HepG2 (cell line): ENCODE data around the gene KCTD13.

ENCODE experiments used
- CTCF ChIP-seq: sonication (generic); formaldehyde crosslinking; IDR thresholded peaks from 2 replicates; pipeline ENCODE4 v1.5.0; 2020; ENCODE audit warnings: mild to moderate bottlenecking, missing genetic modification reagents, moderate library complexity
- DDIT3 ChIP-seq: sonication (generic); formaldehyde crosslinking; IDR thresholded peaks from 2 replicates; pipeline ENCODE4 v1.4.0; 2020; ENCODE audit warnings: mild to moderate bottlenecking, missing genetic modification reagents
- FOXA3 ChIP-seq: IDR thresholded peaks from 2 replicates; pipeline ENCODE4 v1.6.1; 2016; ENCODE audit warnings: missing genetic modification reagents, missing compliant biosample characterization
- MAX ChIP-seq: IDR thresholded peaks from 2 replicates; pipeline ENCODE4 v1.6.1; 2012; ENCODE audit warnings: inconsistent platforms
- NR2C2 ChIP-seq: sonication (generic); formaldehyde crosslinking; IDR thresholded peaks from 2 replicates; pipeline ENCODE4 v1.4.0; 2020; ENCODE audit warnings: missing genetic modification reagents, mild to moderate bottlenecking, moderate library complexity, borderline replicate concordance
- TBP ChIP-seq: sonication (generic); formaldehyde crosslinking; IDR thresholded peaks from 2 replicates; pipeline ENCODE4 v1.5.0; 2020; ENCODE audit warnings: missing genetic modification reagents
- ZBTB4 ChIP-seq: sonication (generic); formaldehyde crosslinking; IDR thresholded peaks from 2 replicates; pipeline ENCODE4 v1.4.0; 2020; ENCODE audit warnings: missing genetic modification reagents, mild to moderate bottlenecking, borderline replicate concordance
- ZBTB40 ChIP-seq, 2 experiments: fragments of 450-650 bp in 1 of 2; sonication (generic) in 1 of 2; formaldehyde crosslinking in 1 of 2; IDR thresholded peaks; 2 replicates each; pipeline versions ENCODE4 v1.6.1 to v1.8.0; 2016 to 2022; ENCODE audit warnings: antibody characterized with exemption in 1 of 2, mild to moderate bottlenecking in 1 of 2, missing genetic modification reagents in 1 of 2
- ZNF7 ChIP-seq: IDR thresholded peaks from 2 replicates; pipeline ENCODE4 v1.6.1; 2016; ENCODE audit warnings: missing biosample characterization, missing genetic modification reagents

- TF ChIP-seq MAX, result no peak
- TF ChIP-seq NR2C2 (CRISPR knock-in tag), result no peak
- TF ChIP-seq ZBTB4 (CRISPR knock-in tag), result no peak
- TF ChIP-seq ZNF7 (CRISPR knock-in tag), result no peak
- no peak for TF ChIP-seq TBP (CRISPR knock-in tag)
- no peak for TF ChIP-seq CTCF
- no peak for TF ChIP-seq FOXA3 (CRISPR knock-in tag)
- no peak for TF ChIP-seq ZBTB40 (IDR thresholded peaks at IDR 0.05)
- TF ChIP-seq ZBTB40 (CRISPR knock-in tag; IDR thresholded peaks at IDR 0.05), result no peak
- TF ChIP-seq DDIT3 (CRISPR knock-in tag), result no peak
Observed at GRCh38 chr16:29916979-29917378, 9.0 kb downstream of the KCTD13 start.
